Calu3 (cell line): ENCODE results near the gene MAGEA10. TPM values are rescaled to one million over a fixed set of nuclear protein-coding genes. Genes with fewer than 3 reads are reported as not detected.
"Not testable (repeated sequence)": the region's sequence is repeated elsewhere in the genome, so short reads cannot be mapped to it uniquely, and the experiment has no call there.

ENCODE experiments used
- BruUV-seq: library from RNA; stranded (reverse); fragments of 400-500 nt; replicated peaks from 2 replicates; lab custom pipeline; 2021; lab: Mats Ljungman, UMichigan
- CTCF ChIA-PET: fragments of 300-600 bp; sonication (Branson Sonifier 250); formaldehyde crosslinking; loops from one replicate; lab custom pipeline; 2022; ENCODE audit warnings: antibody characterized with exemption; lab: Charles Lee
- DNase-seq: peaks from one replicate; pipeline ENCODE4 v3.0.0; 2022
- H3K27ac Mint-ChIP-seq: one replicate; pipeline ENCODE4 v1.8.0; 2022; ENCODE audit warnings: mixed read lengths; ENCODE audit not compliant: unreplicated experiment
- H3K27me3 Mint-ChIP-seq: one replicate; pipeline ENCODE4 v1.8.0; 2022; ENCODE audit warnings: mixed read lengths; ENCODE audit not compliant: unreplicated experiment
- H3K36me3 Mint-ChIP-seq: one replicate; pipeline ENCODE4 v1.8.0; 2022; ENCODE audit warnings: mild to moderate bottlenecking, moderate library complexity, mixed read lengths; ENCODE audit not compliant: insufficient read depth, unreplicated experiment
- H3K4me1 Mint-ChIP-seq: one replicate; pipeline ENCODE4 v1.8.0; 2022; ENCODE audit warnings: mild to moderate bottlenecking, low read depth, mixed read lengths; ENCODE audit not compliant: unreplicated experiment
- H3K4me3 Mint-ChIP-seq: one replicate; pipeline ENCODE4 v1.8.0; 2022; ENCODE audit warnings: mild to moderate bottlenecking, low read depth, moderate library complexity, mixed read lengths; ENCODE audit not compliant: unreplicated experiment
- H3K9me3 Mint-ChIP-seq: one replicate; pipeline ENCODE4 v1.8.0; 2022; ENCODE audit warnings: low read depth, mixed read lengths; ENCODE audit not compliant: unreplicated experiment
- CTCF ChIP-seq: fragments of 200-600 bp; IDR thresholded peaks from one replicate; pipeline ENCODE4 v1.8.0; 2022; ENCODE audit warnings: antibody characterized with exemption; ENCODE audit not compliant: unreplicated experiment
- intact Hi-C: fragments of 100-400 bp; cut with micrococcal nuclease; formaldehyde crosslinking; loops from one replicate; pipeline ENCODE4 v1.10.0; 2022; ENCODE audit not compliant: unreplicated experiment
- total RNA-seq: library from RNA; stranded (reverse); gene quantifications from 2 replicates; pipeline ENCODE4 v1.2.3, GENCODE V29; 2022

Gene MAGEA10
- total RNA-seq, 1 experiment from 2014 or later = not detected

GRCh38 chrX:152137771-152138387 lies 498 bp downstream of the MAGEA10 start:
- intact Hi-C loops = no loop called here
- Mint-ChIP-seq H3K27ac (no peak overlapping the region), H3K4me3 (no peak overlapping the region), H3K27me3 (peaks cover 11% of the 10 kb centered on the region), H3K36me3 (no peaks in the 10 kb centered on the region), H3K4me1 (no peaks in the 10 kb centered on the region), H3K9me3 (no peaks in the 10 kb centered on the region)
- CTCF ChIA-PET = interaction anchor here (0.7 kb wide), 1 partner anchor 287 kb away, joined by 5 read pairs; no protein-coding TSS in a partner anchor
- no peak for TF ChIP-seq CTCF
- BruUV-seq = no TSS peak
- DNase-seq = no peak

- TF ChIP-seq CTCF = no peak
- no peaks in the 10 kb centered on the region for H3K4me1 Mint-ChIP-seq
- H3K4me3 Mint-ChIP-seq = no peak overlapping the region
- H3K27ac Mint-ChIP-seq = no peak overlapping the region
- CTCF ChIA-PET = no interaction called here
- no peaks in the 10 kb centered on the region for H3K36me3 Mint-ChIP-seq
- intact Hi-C loops = no loop called here
- BruUV-seq = no TSS peak
- DNase-seq = no peak
- peaks cover 11% of the 10 kb centered on the region for H3K27me3 Mint-ChIP-seq
- H3K9me3 Mint-ChIP-seq = no peaks in the 10 kb centered on the region
These were observed 2.1 kb downstream of the MAGEA10 start for GRCh38 chrX:152136312-152136711.

- H3K27ac Mint-ChIP-seq = no peak overlapping the region
These were observed 6.9 kb downstream of the MAGEA10 start for GRCh38 chrX:152131525-152131924.

GRCh38 chrX:152129069-152129844 lies 9.1 kb downstream of the MAGEA10 start:
- H3K27me3 Mint-ChIP-seq, BruUV-seq, H3K4me3 Mint-ChIP-seq, H3K9me3 Mint-ChIP-seq, H3K27ac Mint-ChIP-seq, H3K36me3 Mint-ChIP-seq, CTCF ChIA-PET: not testable (repeated sequence)
- H3K4me1 Mint-ChIP-seq = peaks cover 12% of the 10 kb centered on the region
- intact Hi-C loops = loop anchor here (5.0 to 10.0 kb wide), 2 partner anchors 254 to 377 kb away; no protein-coding TSS in a partner anchor
- peak; percentile 25 for DNase-seq

More at GRCh38 chrX:152131525-152131924, 6.9 kb downstream of the MAGEA10 start:
- Mint-ChIP-seq H3K36me3 (no peaks in the 10 kb centered on the region), H3K4me3 (no peak overlapping the region), H3K27me3 (peaks cover 11% of the 10 kb centered on the region), H3K4me1 (peaks cover 12% of the 10 kb centered on the region), H3K9me3 (no peaks in the 10 kb centered on the region)
- TF ChIP-seq CTCF = no peak
- CTCF ChIA-PET = no interaction called here
- intact Hi-C loops = no loop called here
- DNase-seq = no peak
- no TSS peak for BruUV-seq

- no peak for DNase-seq
- Mint-ChIP-seq H3K27me3 (no peaks in the 10 kb centered on the region), H3K36me3 (no peaks in the 10 kb centered on the region), H3K4me3 (no peak overlapping the region), H3K4me1 (no peaks in the 10 kb centered on the region), H3K9me3 (no peaks in the 10 kb centered on the region), H3K27ac (no peak overlapping the region)
- CTCF ChIA-PET = no interaction called here
- BruUV-seq = no TSS peak
- TF ChIP-seq CTCF = no peak
- intact Hi-C loops = no loop called here
These were observed 21.1 kb downstream of the MAGEA10 start for GRCh38 chrX:152117305-152117704.
